Esophagus muscularis mucosa (tissue), 4 donors: ENCODE results near the gene NAV2. TPM values are rescaled to one million over a fixed set of nuclear protein-coding genes. Genes with fewer than 3 reads are reported as not detected.
A peak's percentile ranks its signal among the peaks of the same experiment; 100 is the strongest.

ENCODE experiments used
- DNase-seq: peaks from one replicate; pipeline ENCODE4 v3.0.0-alpha.2; 2017; ENCODE audit errors: extremely low spot score
- H3K27ac ChIP-seq, 4 donors: fragments of 200-600 bp; sonication (generic); replicated peaks in 1 of 4; 1 replicate in 3 of 4; 2 replicates in 1 of 4; pipeline ENCODE4 v1.5.1; 2016 to 2019; ENCODE audit warnings: mild to moderate bottlenecking in 1 of 4
- H3K27me3 ChIP-seq, 4 donors: fragments of 200-600 bp; sonication (generic); one replicate each; pipeline versions ENCODE4 v1.5.1 to v1.6.0; 2016 to 2019
- H3K36me3 ChIP-seq, 4 donors: fragments of 200-600 bp; sonication (generic); one replicate each; pipeline ENCODE4 v1.5.1; 2016 to 2019
- H3K4me1 ChIP-seq, 4 donors: fragments of 200-600 bp; sonication (generic); one replicate each; pipeline ENCODE4 v1.5.1; 2016 to 2019
- H3K4me3 ChIP-seq, 4 donors: fragments of 200-600 bp; sonication (generic); 1 replicate in 2 of 4; 2 replicates in 2 of 4; pipeline ENCODE4 v1.5.1; 2016 to 2019; ENCODE audit warnings: mild to moderate bottlenecking in 4 of 4, moderate library complexity in 1 of 4
- H3K9me3 ChIP-seq, 4 donors: fragments of 200-600 bp; sonication (generic); 1 replicate in 3 of 4; 2 replicates in 1 of 4; pipeline ENCODE4 v1.5.1; 2016 to 2019
- CTCF ChIP-seq, 3 experiments: fragments of 200-600 bp in 2 of 3; fragments of 450-650 bp in 1 of 3; sonication (generic) in 2 of 3; IDR thresholded peaks; one replicate each; pipeline ENCODE4 v1.5.1; 2017 to 2019; ENCODE audit warnings: antibody characterized with exemption in 3 of 3, mild to moderate bottlenecking in 2 of 3, moderate library complexity in 1 of 3
- EP300 ChIP-seq: sonication (generic); formaldehyde crosslinking; IDR thresholded peaks from one replicate; pipeline ENCODE4 v1.6.1; 2017; ENCODE audit warnings: antibody characterized with exemption
- POLR2A ChIP-seq: fragments of 450-650 bp; IDR thresholded peaks from one replicate; pipeline ENCODE4 v1.6.1; 2017; ENCODE audit warnings: antibody characterized with exemption, moderate library complexity, mild to moderate bottlenecking, low read depth
- POLR2AphosphoS5 ChIP-seq, 2 donors: sonication (generic); formaldehyde crosslinking; IDR thresholded peaks; one replicate each; pipeline ENCODE4 v1.6.1; 2017; ENCODE audit warnings: antibody characterized with exemption in 2 of 2
- WGBS: methylation state at CpG from one replicate; pipeline ENCODE4 v1.1.5; 2018; 5-methylcytosine and 5-hydroxymethylcytosine counted together
- intact Hi-C: fragments of 100-400 bp; cut with DNase I; formaldehyde crosslinking; loops from one replicate; pipeline ENCODE4 v1.15.1; 2023
- total RNA-seq, 4 donors: library from RNA; depleted of rRNA; stranded (reverse); fragments of >200 nt; gene quantifications; one replicate each; pipeline versions ENCODE4 v1.1.0 to v1.2.1, GENCODE V29; 2016

NAV2 gene
- total RNA-seq, 4 donors from 2014 or later: 21.9 to 57.0 (median 37.5) TPM

- no peak for DNase-seq
- no peaks in the 10 kb centered on the region for H3K9me3 ChIP-seq
- no peak for TF ChIP-seq POLR2A
- WGBS: 91% methylated on average over 7 of the region's 7 CpGs
- intact Hi-C loops: no loop called here
- no peak overlapping the region for H3K27ac ChIP-seq
- H3K36me3 ChIP-seq: peaks cover 76 to 92% (median 85%) of the 10 kb centered on the region in 4 donors
- no peaks in the 10 kb centered on the region for H3K4me1 ChIP-seq
- H3K4me3 ChIP-seq: no peak overlapping the region
- no peaks in the 10 kb centered on the region for H3K27me3 ChIP-seq
Measured at GRCh38 chr11:20103281-20103680, 390.6 kb downstream of the NAV2 start.

GRCh38 chr11:20105427-20105826 is 392.8 kb downstream of the NAV2 start:
- H3K9me3 ChIP-seq: no peaks in the 10 kb centered on the region
- H3K4me1 ChIP-seq: peaks cover 0 to 10% (median 7%) of the 10 kb centered on the region in 4 donors
- TF ChIP-seq POLR2A (no peak), POLR2AphosphoS5 (IDR thresholded peaks at IDR 0.05) (no peak), EP300 (no peak), CTCF (IDR thresholded peaks at IDR 0.05) (no peak)
- no peak overlapping the region for H3K4me3 ChIP-seq
- peaks cover 67 to 92% (median 88%) of the 10 kb centered on the region in 4 donors for H3K36me3 ChIP-seq
- intact Hi-C loops: no loop called here
- WGBS: 91% methylated on average over 10 of the region's 10 CpGs
- no peak for DNase-seq
- no peak overlapping the region for H3K27ac ChIP-seq
- no peaks in the 10 kb centered on the region for H3K27me3 ChIP-seq

- TF ChIP-seq CTCF (IDR thresholded peaks at IDR 0.05) (no peak), EP300 (no peak), POLR2A (no peak), POLR2AphosphoS5 (IDR thresholded peaks at IDR 0.05) (no peak)
- Histone ChIP-seq H3K4me1 (peaks cover 25 to 40% (median 37%) of the 10 kb centered on the region in 4 donors), H3K36me3 (peaks cover 30 to 60% (median 55%) of the 10 kb centered on the region in 4 donors), H3K27me3 (no peaks in the 10 kb centered on the region), H3K9me3 (no peaks in the 10 kb centered on the region), H3K4me3 (no peak overlapping the region), H3K27ac (peak overlapping the region; percentile 83 to 88 (median 86))
- no peak for DNase-seq
- WGBS: 94% methylated on average over 7 of the region's 9 CpGs
- intact Hi-C loops: loop anchor here (5.0 kb wide), 1 partner anchor 158 kb away; no protein-coding TSS in a partner anchor
Measured at GRCh38 chr11:20109731-20110445, 397.3 kb downstream of the NAV2 start.

- peaks cover 22 to 60% (median 52%) of the 10 kb centered on the region in 4 donors for H3K36me3 ChIP-seq
- TF ChIP-seq CTCF (IDR thresholded peaks at IDR 0.05) (peak; percentile 63 to 85 (median 67)), EP300 (no peak), POLR2AphosphoS5 (IDR thresholded peaks at IDR 0.05) (peak; percentile 54 to 65)
- 42% methylated on average over 7 of the region's 8 CpGs for WGBS
- no peaks in the 10 kb centered on the region for H3K27me3 ChIP-seq
- H3K4me3 ChIP-seq: no peak overlapping the region
- H3K27ac ChIP-seq: peak overlapping the region; percentile 83 to 88 (median 86)
- no peak for DNase-seq
- H3K4me1 ChIP-seq: peaks cover 25 to 46% (median 46%) of the 10 kb centered on the region in 4 donors
- intact Hi-C loops: loop anchor here (5.0 kb wide), 1 partner anchor 159 kb away; no protein-coding TSS in a partner anchor
- no peaks in the 10 kb centered on the region for H3K9me3 ChIP-seq
Measured at GRCh38 chr11:20110908-20111669, 398.5 kb downstream of the NAV2 start.

GRCh38 chr11:20111871-20112270 is 399.2 kb downstream of the NAV2 start:
- Histone ChIP-seq H3K4me3 (no peak overlapping the region), H3K9me3 (no peaks in the 10 kb centered on the region), H3K27me3 (no peaks in the 10 kb centered on the region), H3K36me3 (peaks cover 22 to 55% (median 52%) of the 10 kb centered on the region in 4 donors), H3K27ac (peak overlapping the region; percentile 83 to 88 (median 86)), H3K4me1 (peaks cover 25 to 54% (median 53%) of the 10 kb centered on the region in 4 donors)
- 27% methylated on average over 1 of the region's 1 CpG for WGBS
- intact Hi-C loops: loop anchor here (5.0 kb wide), 1 partner anchor 160 kb away; no protein-coding TSS in a partner anchor
- TF ChIP-seq POLR2A (no peak), POLR2AphosphoS5 (IDR thresholded peaks at IDR 0.05) (no peak), CTCF (IDR thresholded peaks at IDR 0.05) (no peak)
- DNase-seq: no peak
